NCI-H510A treated with DMSO at 0.1 percent for 48 hours (cell line): ENCODE measurements around the gene DNAJB7.
A peak's percentile ranks its signal among the peaks of the same experiment; 100 is the strongest.
"Not testable (repeated sequence)": the region's sequence is repeated elsewhere in the genome, so short reads cannot be mapped to it uniquely, and the experiment has no call there.

ENCODE experiments used
- DNase-seq: peaks from one replicate; lab custom pipeline; 2025; lab: John Stamatoyannopoulos, UW

Gene DNAJB7

DNA sequence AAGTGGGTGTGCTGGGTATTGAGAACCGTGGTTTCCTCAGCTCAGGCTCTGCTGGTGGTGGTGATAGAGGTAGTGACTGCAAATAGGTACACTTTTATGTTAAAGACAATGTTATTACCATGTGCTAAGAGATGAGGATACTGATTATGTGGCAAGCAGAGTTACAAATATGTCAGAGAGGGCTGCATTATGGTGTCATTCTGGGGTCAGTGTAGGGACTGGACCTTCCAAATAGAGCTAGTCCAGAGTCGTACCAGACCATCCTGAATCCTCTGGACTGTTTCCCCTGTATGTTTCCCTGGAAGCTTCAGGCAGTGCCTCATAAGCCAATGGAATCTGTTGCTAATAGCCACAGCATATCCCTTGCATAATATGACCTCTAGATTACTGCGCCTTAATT, at the start of gene DNAJB7:
Gene DNAJB7 (minus strand): TSS at position 101 of the 400 bp plus-strand sequence. CDS start 119 bp downstream, outside the sequence.
- no peak for DNase-seq

DNA sequence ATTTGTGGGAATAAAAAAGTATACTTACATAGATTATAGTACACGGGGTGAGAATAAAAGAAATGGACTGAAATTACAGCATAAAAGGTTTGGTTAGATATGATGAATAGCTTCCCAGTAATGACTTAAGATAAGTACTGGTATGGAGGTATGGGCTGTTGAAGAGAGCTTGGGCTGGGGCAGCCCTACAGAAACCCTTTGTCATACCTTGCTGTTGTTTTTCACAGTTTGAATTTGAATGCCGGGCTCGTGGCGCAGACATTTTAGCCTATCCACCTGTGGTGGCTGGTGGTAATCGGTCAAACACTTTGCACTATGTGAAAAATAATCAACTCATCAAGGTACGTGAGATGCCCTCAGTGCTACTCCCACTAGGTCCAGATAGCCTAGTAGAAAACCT, 47.0 kb upstream of the DNAJB7 start:
- no peak for DNase-seq

GRCh38 chr22:40904101-40904500, 42.2 kb upstream of the DNAJB7 start:
- DNase-seq = no peak

- peak; percentile 50 for DNase-seq
These were observed 37.0 kb upstream of the DNAJB7 start for GRCh38 chr22:40898850-40899357.

GRCh38 chr22:40894417-40894816, 32.5 kb upstream of the DNAJB7 start:
- no peak for DNase-seq

GRCh38 chr22:40890881-40891280, 29.0 kb upstream of the DNAJB7 start:
- DNase-seq = no peak

DNA sequence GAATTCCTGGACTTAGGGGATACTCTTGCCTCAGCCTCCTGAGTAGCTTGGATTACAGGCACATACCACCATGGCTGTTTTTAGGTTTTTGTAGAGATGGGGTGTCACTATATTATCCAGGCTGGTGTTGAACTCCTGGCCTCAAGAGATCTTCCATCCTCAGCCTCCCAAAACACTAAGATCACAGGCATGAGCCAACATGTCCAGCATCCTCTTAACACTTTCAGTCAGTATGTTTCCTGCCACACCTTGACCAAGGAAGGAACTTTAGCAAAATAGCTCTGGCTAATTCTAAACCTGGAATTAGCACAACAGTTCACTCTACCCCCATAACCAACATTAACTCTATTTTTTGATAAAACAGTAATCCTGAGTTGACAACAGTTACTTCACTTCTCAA, 27.2 kb upstream of the DNAJB7 start:
- DNase-seq = no peak

- no peak for DNase-seq
These were observed 17.0 kb upstream of the DNAJB7 start for GRCh38 chr22:40878922-40879321.

DNA sequence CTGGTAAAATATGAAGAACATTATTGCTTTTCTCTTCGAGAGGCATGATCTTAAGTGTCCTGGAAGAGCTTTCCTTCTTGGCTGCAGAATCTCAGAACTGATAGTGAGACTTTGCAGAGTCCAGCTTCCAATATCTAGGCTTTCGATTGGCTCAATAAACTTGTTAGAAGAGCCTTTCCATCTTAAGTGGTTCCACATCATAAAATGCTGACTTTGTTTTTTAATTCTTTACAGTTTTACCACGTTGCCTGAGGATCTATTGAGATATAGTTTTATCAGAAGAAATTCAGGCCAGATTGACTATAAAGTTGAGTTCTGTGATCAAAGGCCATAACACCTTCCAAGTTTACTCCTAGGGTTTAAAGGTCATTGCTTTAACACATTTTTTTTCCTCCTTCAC, 15.6 kb upstream of the DNAJB7 start:
- DNase-seq = no peak

DNA sequence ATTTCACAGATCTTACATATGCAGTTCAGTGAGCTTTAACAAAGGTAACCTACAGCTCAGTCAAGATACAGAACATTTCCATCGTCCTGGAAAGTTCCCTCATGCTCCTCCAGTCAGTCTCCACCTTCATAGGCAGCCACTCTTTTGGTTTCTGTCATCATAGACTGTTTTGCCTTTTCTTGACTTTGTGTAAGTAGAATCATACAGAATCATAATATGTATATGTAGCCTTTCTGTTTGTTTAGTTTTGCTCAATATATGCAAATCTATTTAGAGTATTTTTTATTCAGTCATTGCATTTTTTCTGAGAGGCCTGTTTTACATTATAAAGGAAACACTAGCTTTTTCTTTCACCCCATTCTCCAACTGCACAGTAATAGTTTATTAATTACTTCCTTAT, 15.0 kb upstream of the DNAJB7 start:
- no peak for DNase-seq

GRCh38 chr22:40875111-40875510, 13.2 kb upstream of the DNAJB7 start:
- DNase-seq = no peak

GRCh38 chr22:40874016-40874415, 12.1 kb upstream of the DNAJB7 start:
- DNase-seq = no peak

DNA sequence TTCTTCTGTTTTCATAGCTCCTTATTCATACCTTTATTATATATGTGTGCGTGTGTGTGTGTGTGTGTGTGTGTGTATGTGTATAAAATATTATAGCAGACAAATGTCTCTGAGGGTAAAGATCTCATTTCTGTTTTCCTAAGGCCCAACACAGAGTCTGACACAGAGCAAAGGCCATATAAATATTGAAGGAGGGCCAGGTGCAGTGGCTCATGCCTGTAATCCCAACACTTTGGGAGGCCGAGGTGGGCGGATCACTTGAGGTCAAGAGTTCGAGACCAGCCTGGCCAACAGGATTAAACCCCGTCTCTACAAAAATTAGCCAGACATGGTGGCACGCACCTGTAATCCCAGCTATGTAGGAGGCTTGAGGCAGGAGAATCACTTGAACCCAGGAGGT, 6.5 kb upstream of the DNAJB7 start:
- not testable (repeated sequence) for DNase-seq

DNA sequence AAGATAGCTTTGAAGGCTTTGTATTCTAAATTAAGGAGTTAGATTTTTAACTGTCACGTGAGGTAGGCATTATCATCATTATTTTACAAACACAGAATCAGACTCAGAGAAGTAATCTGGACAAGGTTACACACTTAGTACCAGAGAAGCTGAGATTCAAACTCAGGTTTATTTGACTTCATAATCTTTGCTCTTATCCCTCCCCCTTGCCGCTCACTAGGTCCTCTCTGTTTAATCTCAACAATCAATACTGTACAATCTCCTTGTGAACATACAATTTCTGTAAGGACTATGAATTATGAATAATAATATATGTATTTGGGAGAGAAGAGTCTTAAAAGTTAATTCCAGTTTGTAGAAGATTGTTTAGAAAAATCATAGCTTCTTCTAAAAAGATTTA, 5.2 kb upstream of the DNAJB7 start:
- no peak for DNase-seq

DNA sequence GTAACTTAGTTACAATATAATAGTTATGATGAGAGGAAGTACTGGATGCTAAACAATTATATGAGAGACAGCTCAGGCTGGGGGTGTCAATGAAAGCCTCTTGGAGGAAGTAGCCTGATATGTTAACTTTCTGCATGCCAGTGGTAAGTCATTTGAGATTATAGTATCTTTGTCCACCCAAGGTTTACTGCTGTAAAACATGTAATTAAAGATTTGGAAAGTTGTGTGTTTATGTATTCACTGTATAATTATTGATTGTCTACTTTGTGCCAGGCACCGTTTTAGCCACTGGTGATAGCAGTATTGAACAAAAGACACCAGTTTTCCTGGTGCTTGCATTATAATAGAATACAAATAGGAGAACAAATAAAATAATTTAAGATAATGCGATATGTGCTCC, 624 bp upstream of the DNAJB7 start:
- DNase-seq = no peak

GRCh38 chr22:40857309-40857855, 4.5 kb downstream of the DNAJB7 start:
- DNase-seq = no peak

DNA sequence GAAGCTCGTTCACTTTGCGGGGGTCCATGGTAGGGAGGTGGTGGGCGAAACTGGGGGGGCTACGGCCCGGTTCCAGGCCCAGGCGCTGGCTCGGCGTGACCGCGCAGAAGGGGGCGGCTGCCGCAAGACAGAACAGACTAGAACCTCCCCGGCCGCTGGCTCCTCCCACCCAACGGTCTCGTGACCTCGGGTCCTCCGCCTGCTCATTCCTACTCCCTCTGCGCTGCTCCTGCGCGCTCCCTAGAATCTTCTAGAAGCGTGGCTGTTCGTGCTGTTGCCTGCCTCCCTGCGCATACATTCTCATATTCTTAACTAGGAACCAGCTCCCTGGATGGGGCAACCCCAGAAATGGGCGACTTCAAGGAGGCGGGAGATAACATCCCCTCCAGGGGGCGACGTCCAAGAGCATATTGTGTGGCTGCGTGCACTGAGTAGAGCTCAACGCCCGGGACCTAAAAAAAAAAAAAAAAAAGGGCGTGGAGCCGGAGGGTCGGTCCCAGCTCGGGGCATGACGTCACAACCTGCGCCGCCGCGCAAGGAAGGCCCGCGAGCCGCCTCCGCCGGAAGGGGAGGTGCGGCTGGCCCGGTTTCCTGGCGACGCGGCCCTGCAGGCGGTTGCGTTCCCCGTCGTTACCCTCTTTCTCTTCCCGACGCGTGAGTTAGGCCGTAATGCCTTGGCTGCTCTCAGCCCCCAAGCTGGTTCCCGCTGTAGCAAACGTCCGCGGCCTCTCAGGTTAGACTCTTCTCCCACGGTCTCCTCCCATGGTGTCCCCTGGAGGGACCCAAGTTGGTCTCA, 5.2 kb downstream of the DNAJB7 start, which contains the start of the genes ST13 and XPNPEP3:
Gene ST13 (minus strand): TSS at position 127 of the 796 bp plus-strand sequence. CDS start 99 bp downstream, at position 28.
Gene XPNPEP3 (plus strand): TSS at position 636 of the 796 bp plus-strand sequence. CDS start 34 bp downstream, at position 670.
- peak; percentile 84 for DNase-seq

GRCh38 chr22:40855979-40856512, 5.9 kb downstream of the DNAJB7 start:
- no peak for DNase-seq

GRCh38 chr22:40855071-40855978, 6.6 kb downstream of the DNAJB7 start:
- DNase-seq = no peak

GRCh38 chr22:40853961-40854360, 8.0 kb downstream of the DNAJB7 start:
- DNase-seq = no peak

DNA sequence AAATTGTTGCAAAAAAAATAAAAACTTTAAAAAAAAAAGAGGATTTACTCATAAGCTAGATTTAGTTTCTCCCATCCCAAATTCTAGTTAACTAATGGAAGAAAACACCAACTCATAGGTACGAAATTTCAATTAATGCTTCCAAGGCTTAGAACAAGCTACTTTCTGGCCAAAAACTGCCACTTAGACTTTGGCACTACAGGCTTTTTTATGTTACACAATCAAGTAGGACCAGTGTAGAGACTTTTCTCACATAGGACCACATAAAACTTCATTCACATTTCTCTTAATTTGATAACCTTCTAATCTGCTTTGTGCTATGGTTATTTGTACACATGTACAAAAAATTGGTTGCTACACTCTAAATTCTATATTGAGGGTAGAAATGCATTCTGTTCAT, 8.6 kb downstream of the DNAJB7 start:
- no peak for DNase-seq

DNA sequence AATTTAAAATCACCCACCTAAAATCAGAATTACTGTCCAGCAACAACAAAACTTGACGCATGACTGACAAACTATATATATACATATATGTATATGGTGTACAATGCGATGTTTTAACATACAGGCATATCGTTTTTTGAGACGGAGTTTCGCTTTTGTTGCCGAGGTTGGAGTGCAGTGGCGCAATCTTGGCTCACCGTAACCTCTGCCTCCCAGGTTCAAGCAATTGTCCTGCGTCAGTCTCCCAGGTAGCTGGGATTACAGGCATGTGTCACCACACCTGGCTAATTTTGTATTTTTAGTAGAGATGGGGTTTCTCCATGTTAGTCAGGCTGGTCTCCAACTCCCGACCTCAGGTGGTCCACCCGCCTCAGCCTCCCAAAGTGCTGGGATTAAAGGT, 16.1 kb downstream of the DNAJB7 start:
- not testable (repeated sequence) for DNase-seq
